Stimulated activated CD4-positive, alpha-beta T cell treated with anti-CD3 and anti-CD28 coated beads, Interleukin-2, amount 100 ng/mL, for 24 hours (primary cell): ENCODE data around the gene RBFOX1.

Source experiments
- DNase-seq, 2 donors: peaks; one replicate each; pipeline ENCODE4 v3.0.0-alpha.2; 2020

RBFOX1 gene

DNA sequence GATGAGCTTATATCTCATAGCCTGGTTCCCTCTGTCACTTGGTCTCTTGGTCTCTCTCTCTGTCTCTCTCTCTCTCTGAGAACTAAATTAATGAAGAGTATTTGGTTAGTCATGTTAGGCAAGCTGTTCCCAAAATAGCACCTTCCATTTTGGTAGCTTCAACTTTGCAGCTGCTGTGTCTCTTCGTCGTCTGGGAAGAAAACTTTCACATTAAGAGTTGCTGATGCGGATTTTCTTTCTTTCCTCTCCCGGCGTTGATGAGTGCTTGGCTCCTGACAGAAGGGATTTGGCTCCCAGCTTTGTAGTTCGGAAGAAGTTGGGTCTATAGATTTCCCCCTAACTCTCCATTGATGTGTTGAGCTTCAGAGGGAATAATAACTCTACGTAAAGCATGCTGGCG is at the start of gene RBFOX1:
RBFOX1 (plus strand) TSS at position 235 of the 400 bp plus-strand sequence.
- no peak for DNase-seq

DNA sequence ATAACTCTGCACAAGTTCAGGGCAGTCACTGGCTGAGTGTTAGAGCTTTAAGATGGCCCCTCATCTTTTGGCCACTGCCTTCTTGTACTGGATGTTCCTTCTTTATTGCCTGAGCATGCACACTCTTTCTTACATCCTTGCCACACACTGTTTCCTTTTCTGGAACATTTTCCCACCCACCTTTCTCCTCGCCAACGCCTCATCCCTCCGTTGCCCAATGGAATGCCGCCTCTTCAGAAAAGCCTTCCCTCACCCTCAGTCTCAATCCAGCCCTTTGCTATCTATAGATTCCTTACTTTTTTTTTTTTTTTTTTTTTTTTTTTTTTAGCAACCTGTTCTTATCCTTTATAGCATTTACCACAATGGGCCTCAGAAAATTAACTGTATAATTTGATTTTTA is 47.9 kb upstream of the RBFOX1 start:
- DNase-seq: no peak

DNA sequence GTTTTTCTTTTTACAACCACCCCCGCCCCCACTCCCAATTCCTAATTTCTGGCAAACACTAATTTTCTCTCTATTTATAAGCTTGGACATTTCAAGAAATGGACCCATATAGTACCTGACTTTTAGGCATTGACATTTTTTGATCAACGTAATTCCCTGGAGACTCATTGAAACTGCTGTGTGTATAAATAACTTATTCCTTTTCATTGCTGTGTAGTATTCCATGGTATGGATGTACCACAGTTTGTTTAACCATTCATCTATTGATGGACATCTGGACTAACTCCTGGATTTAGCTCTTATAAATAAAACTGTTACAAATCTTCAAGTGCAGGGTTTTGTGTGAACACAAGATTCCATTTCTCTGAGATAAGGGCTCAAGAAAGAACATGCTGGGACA is 47.1 kb upstream of the RBFOX1 start:
- no peak for DNase-seq

DNA sequence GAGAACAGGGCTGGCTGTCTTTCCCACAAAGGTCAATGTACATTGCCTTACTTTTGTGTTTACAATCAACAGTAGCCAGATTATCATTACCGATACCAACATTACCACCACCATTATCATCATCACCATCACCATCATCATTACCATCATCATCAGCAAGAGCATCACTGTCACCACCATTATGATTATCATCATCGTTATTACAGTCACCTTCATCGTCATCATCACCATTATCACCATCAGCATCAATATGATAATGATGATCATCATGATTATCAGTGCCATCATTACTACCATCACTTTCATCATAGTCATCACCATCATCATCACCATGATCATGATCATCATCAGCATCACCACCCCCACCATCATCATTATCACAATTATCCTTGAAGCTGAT is 43.3 kb upstream of the RBFOX1 start:
- DNase-seq: no peak

DNA sequence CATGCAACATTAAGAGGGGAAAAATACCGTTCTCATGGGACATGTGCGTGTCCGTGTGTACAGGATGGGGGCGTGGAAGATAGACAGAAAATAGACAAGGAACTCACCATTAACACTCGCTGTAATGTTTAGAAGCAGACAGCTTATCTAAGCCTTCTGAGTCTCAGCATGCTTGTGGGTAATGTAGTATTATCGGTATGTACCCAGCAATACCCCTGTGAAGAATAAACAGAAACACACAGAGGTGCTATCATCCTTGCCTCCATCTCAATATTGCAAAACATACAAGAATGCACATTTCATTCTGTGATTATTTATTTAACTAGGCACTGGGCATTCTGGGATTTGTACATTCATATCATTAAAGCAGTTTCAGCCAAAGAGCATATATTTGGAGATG is 42.0 kb upstream of the RBFOX1 start:
- no peak for DNase-seq

DNA sequence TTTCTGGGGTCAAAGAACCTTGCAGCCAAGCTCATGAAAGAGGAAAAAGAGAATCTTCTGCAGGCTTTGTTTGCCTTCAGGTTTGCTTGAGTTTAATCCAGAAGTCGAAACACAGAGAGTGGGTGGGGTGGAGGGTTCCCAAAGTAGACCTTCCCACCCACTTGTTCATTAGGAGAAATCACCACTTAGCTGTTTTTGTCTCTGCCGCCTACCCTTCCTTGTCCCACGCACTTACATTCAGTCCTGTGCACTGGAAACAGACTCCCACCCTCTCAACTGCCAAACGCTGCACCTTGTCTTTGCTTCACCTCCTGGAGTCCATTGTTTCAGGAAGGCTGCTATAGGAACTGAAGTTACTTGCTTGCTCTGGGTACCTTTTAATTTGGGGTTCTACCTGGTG is 38.6 kb upstream of the RBFOX1 start:
- no peak for DNase-seq

DNA sequence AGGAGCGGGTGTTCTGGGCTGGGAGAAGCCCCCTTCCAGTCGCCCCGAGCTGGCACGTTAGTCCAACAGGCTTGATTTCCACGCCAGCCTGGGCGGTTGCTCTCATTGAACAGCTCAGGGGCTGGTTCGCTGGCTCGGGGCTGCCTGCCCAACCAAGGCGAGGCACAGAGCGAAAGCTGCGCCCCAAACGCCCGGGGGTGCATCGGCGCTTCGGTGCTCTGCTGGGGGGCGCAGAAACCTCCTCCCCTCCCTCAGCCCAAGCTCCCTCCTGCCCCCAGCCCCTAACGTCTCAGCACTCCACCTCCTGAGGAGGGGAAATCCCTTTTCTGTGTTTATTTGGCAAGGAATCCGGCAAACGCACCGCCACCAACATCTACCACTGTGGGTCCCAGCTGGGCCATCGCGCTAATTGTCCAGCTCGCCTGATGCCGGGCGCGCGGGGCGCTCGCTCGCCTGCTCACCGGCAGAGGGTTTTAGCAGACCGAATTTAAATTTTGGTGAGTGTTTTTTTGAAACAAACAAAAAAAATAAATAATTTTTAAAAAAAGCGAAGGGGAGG is 29.5 kb upstream of the RBFOX1 start:
- DNase-seq: no peak

DNA sequence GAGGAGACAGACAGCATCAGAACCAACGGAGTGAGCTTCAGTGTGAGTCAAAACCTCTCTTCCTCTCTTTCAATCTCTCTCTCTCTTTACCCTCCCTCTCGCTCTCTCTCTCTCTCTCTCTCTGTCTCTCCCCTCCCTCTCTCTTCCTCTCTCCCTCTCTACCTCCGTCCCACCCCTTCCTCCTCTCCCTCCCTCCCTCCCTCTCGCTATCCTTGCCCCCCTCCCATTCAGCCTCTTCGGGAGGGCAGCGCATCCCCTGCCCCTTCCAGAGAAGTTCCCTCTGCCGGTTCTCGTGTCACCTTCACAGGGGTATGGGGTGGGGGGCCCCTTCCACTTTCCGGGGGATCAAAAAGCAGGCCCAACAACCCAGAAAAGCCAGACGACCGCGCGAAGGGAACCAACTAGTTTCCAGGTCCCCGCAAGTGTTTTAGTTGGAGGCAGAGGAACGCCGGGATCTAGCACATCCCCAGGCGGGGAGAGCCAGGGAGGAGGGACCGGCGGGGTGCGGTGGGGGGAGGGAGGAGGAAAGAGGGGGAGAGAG is 28.9 kb upstream of the RBFOX1 start:
- DNase-seq: no peak

DNA sequence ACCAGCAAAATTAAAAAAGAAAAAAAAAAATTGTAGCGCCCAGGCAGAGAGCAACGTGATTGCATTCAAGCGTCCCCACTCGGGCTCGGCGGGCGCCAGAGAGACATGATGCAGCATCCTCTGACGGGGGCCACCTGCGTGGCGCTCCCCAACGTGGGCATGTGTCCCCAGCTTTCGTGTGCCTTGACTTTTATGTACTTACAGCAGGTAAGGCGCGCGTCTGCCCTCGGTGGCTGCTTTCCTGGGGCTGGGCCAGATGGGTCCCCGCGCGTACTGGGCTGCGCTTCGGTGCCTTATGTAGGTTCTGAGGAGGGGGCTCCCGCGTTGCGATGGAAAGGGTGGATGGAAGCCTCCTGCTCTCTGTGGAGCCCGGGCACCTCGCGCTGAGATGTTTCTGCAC is 28.4 kb upstream of the RBFOX1 start:
- DNase-seq: no peak

DNA sequence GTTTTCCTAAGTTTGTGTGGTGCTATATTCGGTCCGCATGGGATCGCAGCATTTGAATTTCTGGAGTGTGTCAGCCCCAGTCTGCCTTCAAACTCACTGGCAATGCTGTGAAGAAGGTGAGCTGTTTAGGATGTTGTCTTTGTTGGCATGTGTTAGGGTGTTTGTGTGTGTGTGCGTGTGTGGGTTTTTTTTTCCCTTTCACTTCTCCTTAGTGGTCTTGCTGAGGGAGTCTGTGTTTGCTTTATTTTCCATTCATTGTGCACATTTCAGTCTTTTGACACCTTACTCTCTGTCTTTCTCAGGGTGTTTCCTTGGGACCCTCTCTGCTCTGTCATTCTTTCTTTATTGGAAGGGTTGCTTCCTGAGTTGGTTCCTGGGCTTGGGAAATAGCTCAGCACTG is 27.7 kb upstream of the RBFOX1 start:
- DNase-seq: no peak

DNA sequence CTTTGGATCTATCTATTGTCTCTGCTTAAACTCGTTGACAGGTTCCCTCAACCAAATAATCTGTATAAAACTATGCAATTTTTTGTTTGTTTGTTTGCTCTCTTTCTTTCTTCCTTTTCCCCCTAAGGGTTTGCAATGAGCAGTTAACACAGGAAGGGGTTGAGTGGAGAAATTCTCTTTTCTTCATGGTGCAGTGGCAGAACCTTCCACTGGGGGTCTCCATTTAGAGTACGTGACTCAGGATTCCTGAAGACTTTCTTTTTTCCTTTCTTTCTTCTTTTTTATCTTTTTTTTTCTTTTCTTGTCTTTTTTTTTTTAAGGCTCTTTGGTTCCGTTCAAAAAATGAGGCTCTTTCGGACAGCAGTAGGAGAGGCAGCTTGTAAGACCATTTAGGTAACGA is 19.5 kb upstream of the RBFOX1 start:
- DNase-seq: no peak

DNA sequence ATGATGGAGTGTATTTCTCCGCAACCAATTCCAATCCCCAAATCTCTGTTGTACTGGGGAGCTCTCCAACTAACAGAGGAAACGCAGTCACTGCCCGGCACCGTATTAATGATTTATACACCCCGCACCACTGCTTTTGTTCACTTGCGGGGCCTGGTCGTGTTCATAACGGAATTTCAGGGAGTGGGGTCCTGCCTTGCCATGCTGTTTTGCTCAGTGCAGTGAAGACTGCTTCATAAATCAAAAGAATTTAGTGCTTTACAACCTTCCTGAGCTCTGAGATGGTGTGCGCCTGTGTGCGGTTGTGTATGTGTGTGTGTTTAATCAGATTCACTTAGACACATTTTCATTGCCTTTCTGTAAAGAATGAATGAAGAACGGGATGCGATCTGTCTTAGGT is 18.5 kb upstream of the RBFOX1 start:
- DNase-seq: no peak

DNA sequence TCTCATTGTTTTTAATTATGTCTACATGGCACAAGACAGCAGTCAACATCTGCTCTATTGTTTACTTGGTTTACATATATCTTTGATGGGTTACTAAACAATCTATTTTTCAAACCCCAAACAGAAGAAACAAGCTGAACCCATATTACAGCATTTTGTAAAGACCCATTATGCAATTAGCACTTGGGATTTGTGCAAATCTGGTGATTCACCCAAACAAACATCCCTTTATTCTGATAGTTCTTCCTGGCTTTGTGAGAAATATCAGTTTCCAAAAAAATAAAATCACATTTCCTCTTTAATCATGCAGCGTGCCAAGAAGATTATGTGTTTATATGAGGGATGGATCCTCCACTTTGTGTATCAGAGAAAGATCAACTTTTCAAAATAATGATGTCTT is 16.8 kb upstream of the RBFOX1 start:
- DNase-seq: no peak

DNA sequence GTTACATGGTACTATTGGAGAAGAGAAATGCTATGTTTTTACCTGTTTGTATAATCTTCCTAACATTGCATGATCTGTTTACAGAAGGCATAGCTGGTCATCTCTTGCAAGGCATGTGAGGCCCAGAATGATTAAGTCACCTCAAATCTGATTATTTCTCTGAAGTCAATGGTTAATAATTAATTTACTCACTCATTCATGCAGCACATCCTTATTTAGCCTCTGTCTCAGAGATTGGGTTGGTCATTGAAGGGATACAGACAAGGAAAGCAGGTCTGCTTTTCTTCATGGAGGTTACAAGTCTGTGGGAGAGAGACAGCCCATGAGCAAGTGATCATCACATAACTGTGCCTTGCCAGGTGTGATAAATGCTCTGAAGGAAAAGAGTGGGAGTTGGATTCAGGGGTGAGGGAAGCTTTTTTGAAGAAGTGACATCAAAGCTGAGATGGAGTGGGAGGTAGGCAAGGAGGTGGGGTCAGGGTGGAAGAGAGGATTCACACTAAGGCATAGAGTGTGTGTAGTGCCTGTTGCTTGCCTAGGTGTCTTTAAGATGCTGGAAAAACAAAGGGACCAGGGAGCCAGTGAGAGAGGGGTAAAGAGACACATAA is 16.3 kb upstream of the RBFOX1 start:
- DNase-seq: no peak

DNA sequence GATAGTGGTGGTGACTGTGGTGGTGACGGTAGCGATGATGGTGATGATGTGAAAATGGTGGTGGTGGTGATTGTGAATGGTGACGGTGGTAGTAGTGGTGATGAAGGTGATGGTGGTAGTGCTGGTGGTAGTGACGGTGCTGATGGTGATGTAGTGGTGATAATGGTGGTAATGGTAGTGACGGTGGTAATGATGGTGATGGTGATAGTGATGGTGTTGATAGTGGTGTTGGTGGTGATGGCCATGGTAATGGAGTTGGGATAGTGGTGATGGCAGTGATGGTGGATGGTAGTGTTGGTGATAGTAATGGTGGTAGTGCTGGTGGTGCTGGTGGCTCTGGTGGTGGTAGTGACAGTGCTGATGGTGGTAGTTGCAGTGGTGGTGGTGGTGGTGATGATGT is 14.7 kb upstream of the RBFOX1 start:
- DNase-seq: no peak

DNA sequence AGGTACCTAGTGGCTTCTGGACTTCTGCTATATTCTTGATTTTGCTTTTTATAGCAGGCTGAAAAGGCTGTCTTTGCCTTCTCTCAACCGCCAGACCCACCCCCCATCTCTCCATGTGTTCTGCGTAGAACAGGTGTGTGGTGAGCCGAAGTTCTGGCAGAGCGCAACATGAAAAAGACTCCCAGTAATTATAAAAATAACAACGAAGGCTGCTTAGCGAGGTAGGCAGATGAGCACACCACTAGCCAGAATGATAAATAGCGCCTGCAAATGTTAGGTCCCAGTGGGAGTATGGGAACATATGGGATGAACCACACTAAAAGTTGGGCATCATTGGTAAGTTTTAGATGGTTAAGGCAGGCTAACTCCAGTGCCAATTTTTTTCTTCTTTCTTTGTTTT is 14.0 kb upstream of the RBFOX1 start:
- no peak for DNase-seq

DNA sequence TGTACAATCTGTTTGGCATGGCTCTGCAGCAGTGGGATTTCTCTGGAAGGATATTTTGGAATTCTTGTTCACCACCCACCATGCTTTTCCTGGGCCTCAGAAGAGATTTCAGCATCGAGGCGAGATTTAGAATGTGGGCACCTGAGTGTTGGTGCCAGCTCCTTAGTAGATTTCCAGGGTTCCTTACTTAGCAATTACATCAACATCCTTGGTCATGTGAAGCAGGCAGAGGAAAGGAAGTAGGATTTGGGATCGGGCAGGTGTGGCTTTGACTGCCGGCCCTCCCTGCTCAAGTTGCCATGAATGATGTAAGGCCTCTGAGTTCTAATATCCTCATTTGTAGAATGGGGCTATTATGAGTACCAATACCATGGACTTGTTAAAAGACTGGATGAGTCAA is 13.1 kb upstream of the RBFOX1 start:
- DNase-seq: no peak

DNA sequence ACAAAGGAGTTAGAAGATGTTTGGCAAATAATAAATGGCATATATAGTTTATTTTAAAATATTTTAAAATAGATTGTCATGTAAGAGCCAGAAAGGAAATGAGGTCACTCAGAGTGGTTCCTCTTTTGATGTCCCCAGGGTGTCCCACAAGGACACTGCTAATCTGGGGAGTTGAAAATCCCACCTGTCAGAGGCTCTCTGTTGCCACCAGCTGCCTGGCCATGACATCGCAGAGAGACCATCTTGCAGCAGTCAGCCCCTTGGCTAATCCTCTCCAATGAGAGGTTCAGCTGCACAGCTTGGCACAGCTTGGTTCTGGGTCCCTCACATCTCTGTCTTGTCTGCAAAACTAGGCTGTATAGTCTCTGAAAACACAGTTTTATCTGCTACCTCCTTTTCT is 11.0 kb upstream of the RBFOX1 start:
- DNase-seq: no peak

DNA sequence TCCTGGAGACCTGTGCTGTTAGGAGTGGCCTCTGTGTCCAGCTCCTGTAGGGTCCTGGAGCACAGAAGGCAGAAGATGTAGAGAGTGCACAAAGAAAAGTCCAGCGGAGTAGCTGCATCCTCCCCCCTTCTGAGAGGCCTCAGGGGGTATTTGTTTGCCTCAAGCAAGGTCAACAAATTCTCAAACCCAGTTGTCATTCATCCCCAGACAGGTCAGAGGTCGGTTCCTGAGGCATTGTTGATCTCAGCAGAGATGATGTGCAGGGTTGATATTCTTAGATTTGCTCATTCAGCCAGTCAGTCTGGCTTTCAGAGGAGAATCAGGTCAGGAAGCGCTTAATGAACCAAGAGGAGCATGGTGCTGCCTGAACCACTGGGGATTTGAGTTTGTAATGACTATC is 8.3 kb upstream of the RBFOX1 start:
- DNase-seq: no peak

DNA sequence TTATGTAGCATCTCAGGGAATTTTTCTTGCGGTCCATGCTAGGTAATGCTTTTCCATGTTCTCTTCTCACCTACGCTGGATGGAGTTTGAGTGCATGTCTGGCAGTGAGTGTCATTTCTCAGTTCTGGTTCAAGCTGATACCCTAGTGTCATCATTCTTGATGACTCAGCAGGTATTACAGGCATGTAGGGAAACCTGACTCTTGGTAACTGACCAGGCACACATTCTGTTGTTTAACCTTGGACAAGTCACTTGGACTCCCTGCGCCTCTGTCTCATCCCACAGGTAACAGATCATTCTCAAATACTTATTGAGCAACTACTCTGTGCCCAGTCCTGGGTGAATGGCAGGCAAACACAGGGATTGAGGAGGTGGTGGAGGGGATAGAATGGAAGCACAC is 6.8 kb upstream of the RBFOX1 start:
- no peak for DNase-seq

DNA sequence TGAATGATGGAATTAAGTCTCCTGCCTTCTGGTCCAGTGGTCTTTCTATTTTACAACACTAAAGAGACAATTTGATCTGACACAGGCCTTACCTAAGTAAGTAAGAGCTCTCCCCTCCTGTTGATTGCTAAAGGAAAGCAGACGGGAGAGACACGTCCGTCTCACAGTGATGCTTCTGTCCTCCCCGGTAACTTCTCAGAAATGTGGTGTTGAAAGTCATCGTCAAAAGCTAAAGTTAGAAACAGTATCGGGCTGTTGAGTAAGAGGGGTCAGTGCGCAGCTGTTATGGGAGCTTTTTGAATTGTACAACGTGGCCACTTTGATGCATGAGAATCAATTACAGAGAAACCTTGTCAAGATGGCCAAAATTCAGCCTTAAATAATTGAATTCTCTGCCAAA is 1.9 kb upstream of the RBFOX1 start:
- DNase-seq: no peak

DNA sequence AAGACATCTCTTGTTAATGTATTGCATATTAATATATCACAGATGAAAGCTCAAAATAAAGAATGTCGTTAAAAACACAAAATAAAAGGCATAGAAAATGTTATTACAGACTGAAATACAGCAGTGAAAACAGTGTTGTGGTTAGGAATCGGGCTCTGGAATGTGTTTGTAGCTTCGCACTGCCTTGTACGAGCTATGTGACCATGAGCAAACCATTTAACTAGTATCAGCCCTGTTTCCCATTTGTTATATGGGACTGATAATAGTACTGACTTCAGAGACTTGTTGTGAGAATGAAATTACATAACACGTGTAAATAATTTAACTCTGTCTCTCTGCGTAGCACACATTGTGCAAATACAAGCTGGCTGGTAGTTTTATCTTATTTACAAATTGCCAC is 648 bp upstream of the RBFOX1 start:
- DNase-seq: no peak

DNA sequence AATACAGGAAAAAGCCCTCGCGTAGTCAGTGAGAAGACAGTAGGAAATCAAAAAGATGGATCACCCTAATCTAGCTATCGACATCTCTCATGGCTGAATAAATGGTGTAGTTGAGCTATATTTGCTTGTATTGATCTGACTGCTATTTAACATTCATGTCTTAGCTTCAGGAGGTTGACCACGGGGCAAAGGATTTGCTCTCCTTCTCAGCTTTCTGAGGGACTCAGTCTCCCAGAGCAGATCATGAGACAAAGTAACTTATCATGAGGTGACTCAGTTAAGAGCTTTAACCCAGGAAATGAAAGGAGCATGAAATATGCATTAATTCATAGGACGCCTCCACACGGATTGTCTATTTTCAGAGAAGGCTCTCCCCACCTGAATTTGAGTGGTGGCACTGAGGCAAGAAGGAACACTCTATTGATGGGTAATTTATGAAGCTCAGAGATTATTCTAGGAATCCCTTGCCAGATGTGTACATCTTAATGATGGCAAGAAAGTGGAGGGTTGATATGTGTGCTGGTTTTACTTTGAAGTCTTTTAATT is 608 bp downstream of the RBFOX1 start:
- DNase-seq: no peak

DNA sequence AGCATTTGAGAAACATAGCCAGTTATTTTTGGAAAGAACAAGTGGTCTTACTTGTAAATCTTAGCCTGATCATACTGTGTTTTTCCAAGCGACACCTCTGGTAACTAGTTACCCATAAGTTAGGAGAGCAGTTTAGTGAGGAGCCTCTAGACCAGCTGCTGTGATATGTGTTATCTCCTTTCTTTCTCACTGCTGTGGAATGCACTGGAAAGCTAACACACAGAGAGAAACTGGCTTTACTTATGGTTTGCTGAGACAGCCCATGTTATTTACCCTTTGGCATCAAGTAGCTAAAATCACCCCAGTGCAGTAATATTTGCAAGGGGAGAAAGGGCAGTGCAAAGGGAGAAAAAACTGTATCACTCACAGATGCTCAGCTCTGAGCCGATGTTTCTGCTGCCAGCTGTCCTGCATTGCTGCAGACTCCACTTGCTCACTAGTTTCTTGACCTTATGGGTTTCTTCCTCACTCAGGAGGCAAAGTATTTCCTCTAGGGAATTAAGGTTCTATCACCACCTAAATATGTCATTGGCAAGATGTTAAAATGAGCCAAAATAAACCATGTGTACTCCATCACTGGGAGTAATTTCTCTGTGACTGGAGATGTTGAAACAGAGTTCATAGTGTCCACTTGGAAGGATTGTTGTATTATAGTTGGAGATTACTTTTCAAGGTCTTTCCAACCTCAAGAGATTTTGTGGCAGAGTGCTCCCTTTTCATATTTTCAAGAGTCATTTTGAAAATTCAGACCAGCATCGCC is 2.3 kb downstream of the RBFOX1 start:
- DNase-seq: no peak
